WTC11 (cell line): Measurements from ENCODE around the gene PHLDA3. TPM values are rescaled to one million over a fixed set of nuclear protein-coding genes. Genes with fewer than 3 reads are reported as not detected.

ENCODE experiments used
- ATAC-seq: fragments of 200-7000 bp; cut with Tn5 transposase; 2 replicates; pipeline ENCODE4 v1.10.0; 2021; ENCODE audit warnings: mild to moderate bottlenecking, moderate library complexity
- CTCF ChIA-PET: fragments of 300-600 bp; sonication (Branson Sonifier 250); formaldehyde crosslinking; loops from one replicate; lab custom pipeline; 2021; ENCODE audit warnings: antibody characterized with exemption; lab: Charles Lee
- POLR2A ChIA-PET: fragments of 350-600 bp; sonication (Branson Sonifier 250); formaldehyde crosslinking; loops from one replicate; lab custom pipeline; 2021; ENCODE audit warnings: antibody characterized with exemption; lab: Charles Lee
- DNase-seq: peaks from one replicate; pipeline ENCODE4 v3.0.0; 2021; ENCODE audit warnings: low spot score
- H3K27ac Mint-ChIP-seq: 2 replicates; pipeline ENCODE4 v1.8.0; 2021; ENCODE audit warnings: mixed read lengths
- H3K27me3 Mint-ChIP-seq: 2 replicates; pipeline ENCODE4 v1.8.0; 2021; ENCODE audit warnings: low read depth, mild to moderate bottlenecking, moderate library complexity, mixed read lengths
- H3K36me3 Mint-ChIP-seq: 2 replicates; pipeline ENCODE4 v1.8.0; 2021; ENCODE audit warnings: mixed read lengths
- H3K4me1 Mint-ChIP-seq: 2 replicates; pipeline ENCODE4 v1.8.0; 2022; ENCODE audit warnings: mixed read lengths
- H3K4me3 Mint-ChIP-seq: 2 replicates; pipeline ENCODE4 v1.8.0; 2021; ENCODE audit warnings: mild to moderate bottlenecking, moderate library complexity, mixed read lengths
- H3K9me3 Mint-ChIP-seq: 2 replicates; pipeline ENCODE4 v1.8.0; 2021; ENCODE audit warnings: mixed read lengths
- FOXP4 ChIP-seq: sonication (generic); formaldehyde crosslinking; IDR thresholded peaks from 2 replicates; pipeline ENCODE4 v1.8.0; 2022; ENCODE audit warnings: mild to moderate bottlenecking, missing genetic modification reagents
- GTF2I ChIP-seq: fragments of 250-450 bp; sonication (Bioruptor Pico); conservative IDR thresholded peaks from 2 replicates; pipeline ENCODE4 v1.4.0; 2021; ENCODE audit warnings: mild to moderate bottlenecking
- HMGXB4 ChIP-seq: sonication (generic); formaldehyde crosslinking; IDR thresholded peaks from 2 replicates; pipeline ENCODE4 v1.8.1; 2023; ENCODE audit warnings: mild to moderate bottlenecking, moderate library complexity, missing genetic modification reagents
- MYBL2 ChIP-seq: sonication (generic); formaldehyde crosslinking; IDR thresholded peaks from 2 replicates; pipeline ENCODE4 v1.8.1; 2023; ENCODE audit warnings: mild to moderate bottlenecking, moderate library complexity, missing genetic modification reagents
- NFE2L1 ChIP-seq: sonication (generic); formaldehyde crosslinking; IDR thresholded peaks from 2 replicates; pipeline ENCODE4 v1.8.1; 2023; ENCODE audit warnings: missing genetic modification reagents
- TEAD1 ChIP-seq: sonication (generic); formaldehyde crosslinking; IDR thresholded peaks from 2 replicates; pipeline ENCODE4 v1.8.0; 2022; ENCODE audit warnings: mild to moderate bottlenecking, missing genetic modification reagents
- USF2 ChIP-seq: sonication (generic); formaldehyde crosslinking; IDR thresholded peaks from 2 replicates; pipeline ENCODE4 v1.8.1; 2023; ENCODE audit warnings: mild to moderate bottlenecking, missing genetic modification reagents, moderate library complexity
- ZNF396 ChIP-seq: fragments of 250-450 bp; sonication (Bioruptor Pico); IDR thresholded peaks from 2 replicates; pipeline ENCODE4 v1.8.0; 2021; ENCODE audit warnings: mild to moderate bottlenecking, moderate library complexity, borderline replicate concordance
- ZSCAN18 ChIP-seq: fragments of 250-450 bp; sonication (Bioruptor Pico); IDR thresholded peaks from 2 replicates; pipeline ENCODE4 v2.1.2; 2022; ENCODE audit warnings: mild to moderate bottlenecking, moderate library complexity
- total RNA-seq: library from RNA; stranded (reverse); gene quantifications from 3 replicates; pipeline ENCODE4 v1.2.3, GENCODE V29; 2021
- TF ChIP-seq, protein P1 (sequence below): sonication (generic); formaldehyde crosslinking; IDR thresholded peaks from 2 replicates; pipeline ENCODE4 v1.8.0; 2023; ENCODE audit warnings: missing genetic modification reagents, mild to moderate bottlenecking, borderline replicate concordance
- TF ChIP-seq, protein P2 (sequence below): sonication (generic); formaldehyde crosslinking; IDR thresholded peaks from 2 replicates; pipeline ENCODE4 v1.8.0; 2023; ENCODE audit warnings: missing genetic modification reagents

Gene PHLDA3
- total RNA-seq, 1 experiment from 2014 or later, result 95.1 TPM

DNA sequence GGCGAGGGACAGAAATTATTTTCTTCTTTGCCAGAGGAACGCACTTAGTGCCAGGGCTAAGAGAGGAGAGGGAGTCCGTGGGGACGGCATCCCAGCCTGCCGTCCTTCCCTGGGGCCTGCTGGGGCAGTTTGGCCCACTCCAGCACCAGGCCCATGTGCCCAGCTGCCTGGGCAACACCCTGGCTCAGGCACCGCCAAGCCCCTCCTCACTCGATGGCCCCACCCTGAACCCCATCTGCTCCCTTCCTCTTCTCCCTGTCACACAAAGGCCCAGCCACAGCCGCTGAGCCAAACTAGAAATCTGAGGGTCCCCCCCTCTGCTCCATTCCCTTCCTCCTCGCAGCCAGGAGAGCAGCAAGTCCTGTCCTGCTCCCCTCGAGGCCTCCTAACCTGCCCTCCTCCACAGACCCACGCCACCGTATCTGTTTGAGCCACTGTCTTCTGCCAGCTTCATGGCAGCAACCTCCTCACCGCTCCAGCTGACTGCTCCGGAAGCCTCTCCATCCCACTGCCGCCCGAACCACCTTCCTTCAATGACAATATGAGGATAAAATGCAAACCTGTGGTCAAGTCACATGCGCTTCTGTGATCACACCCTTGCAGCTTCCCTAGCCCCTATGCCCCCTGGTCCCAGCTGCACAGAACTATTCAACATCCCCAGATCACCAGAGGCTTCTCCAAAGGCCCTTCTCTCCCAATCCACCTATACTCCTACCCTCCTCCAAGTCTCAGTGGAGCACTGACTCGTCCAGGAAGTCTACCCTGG is 39.1 kb downstream of the PHLDA3 start (continued):
- TF ChIP-seq FOXP4 (CRISPR knock-in tag), result no peak
- TF ChIP-seq NFE2L1 (CRISPR knock-in tag), result no peak
- no peak for TF ChIP-seq USF2

GRCh38 chr1:201427963-201428362 is 41.0 kb downstream of the PHLDA3 start:
- TF ChIP-seq HMGXB4 (CRISPR knock-in tag) (no peak), MYBL2 (CRISPR knock-in tag) (no peak), TEAD1 (no peak), ZNF396 (CRISPR knock-in tag) (no peak), GTF2I (CRISPR knock-in tag) (no peak), ZSCAN18 (CRISPR knock-in tag) (no peak)
- TF ChIP-seq, protein P1, sequence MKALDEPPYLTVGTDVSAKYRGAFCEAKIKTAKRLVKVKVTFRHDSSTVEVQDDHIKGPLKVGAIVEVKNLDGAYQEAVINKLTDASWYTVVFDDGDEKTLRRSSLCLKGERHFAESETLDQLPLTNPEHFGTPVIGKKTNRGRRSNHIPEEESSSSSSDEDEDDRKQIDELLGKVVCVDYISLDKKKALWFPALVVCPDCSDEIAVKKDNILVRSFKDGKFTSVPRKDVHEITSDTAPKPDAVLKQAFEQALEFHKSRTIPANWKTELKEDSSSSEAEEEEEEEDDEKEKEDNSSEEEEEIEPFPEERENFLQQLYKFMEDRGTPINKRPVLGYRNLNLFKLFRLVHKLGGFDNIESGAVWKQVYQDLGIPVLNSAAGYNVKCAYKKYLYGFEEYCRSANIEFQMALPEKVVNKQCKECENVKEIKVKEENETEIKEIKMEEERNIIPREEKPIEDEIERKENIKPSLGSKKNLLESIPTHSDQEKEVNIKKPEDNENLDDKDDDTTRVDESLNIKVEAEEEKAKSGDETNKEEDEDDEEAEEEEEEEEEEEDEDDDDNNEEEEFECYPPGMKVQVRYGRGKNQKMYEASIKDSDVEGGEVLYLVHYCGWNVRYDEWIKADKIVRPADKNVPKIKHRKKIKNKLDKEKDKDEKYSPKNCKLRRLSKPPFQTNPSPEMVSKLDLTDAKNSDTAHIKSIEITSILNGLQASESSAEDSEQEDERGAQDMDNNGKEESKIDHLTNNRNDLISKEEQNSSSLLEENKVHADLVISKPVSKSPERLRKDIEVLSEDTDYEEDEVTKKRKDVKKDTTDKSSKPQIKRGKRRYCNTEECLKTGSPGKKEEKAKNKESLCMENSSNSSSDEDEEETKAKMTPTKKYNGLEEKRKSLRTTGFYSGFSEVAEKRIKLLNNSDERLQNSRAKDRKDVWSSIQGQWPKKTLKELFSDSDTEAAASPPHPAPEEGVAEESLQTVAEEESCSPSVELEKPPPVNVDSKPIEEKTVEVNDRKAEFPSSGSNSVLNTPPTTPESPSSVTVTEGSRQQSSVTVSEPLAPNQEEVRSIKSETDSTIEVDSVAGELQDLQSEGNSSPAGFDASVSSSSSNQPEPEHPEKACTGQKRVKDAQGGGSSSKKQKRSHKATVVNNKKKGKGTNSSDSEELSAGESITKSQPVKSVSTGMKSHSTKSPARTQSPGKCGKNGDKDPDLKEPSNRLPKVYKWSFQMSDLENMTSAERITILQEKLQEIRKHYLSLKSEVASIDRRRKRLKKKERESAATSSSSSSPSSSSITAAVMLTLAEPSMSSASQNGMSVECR (CRISPR knock-in tag), result no peak
- TF ChIP-seq, protein P2, sequence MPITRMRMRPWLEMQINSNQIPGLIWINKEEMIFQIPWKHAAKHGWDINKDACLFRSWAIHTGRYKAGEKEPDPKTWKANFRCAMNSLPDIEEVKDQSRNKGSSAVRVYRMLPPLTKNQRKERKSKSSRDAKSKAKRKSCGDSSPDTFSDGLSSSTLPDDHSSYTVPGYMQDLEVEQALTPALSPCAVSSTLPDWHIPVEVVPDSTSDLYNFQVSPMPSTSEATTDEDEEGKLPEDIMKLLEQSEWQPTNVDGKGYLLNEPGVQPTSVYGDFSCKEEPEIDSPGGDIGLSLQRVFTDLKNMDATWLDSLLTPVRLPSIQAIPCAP (CRISPR knock-in tag), result no peak
- CTCF ChIA-PET, result no interaction called here
- POLR2A ChIA-PET, result interaction anchor here (0.5 kb wide), 1 partner anchor 25 kb away, joined by 3 read pairs; no protein-coding TSS in a partner anchor
- Mint-ChIP-seq H3K4me3 (no peak overlapping the region), H3K9me3 (peaks cover 4% of the 10 kb centered on the region), H3K27ac (no peak overlapping the region), H3K36me3 (no peaks in the 10 kb centered on the region), H3K27me3 (no peaks in the 10 kb centered on the region), H3K4me1 (no peaks in the 10 kb centered on the region)
- no peak for DNase-seq
- no peak for ATAC-seq
